Stimulated activated naive CD8-positive, alpha-beta T cell treated with anti-CD3 and anti-CD28 coated beads, Interleukin-15, Interleukin-2, amounts not matched to agents 100 ng/mL and 50 ng/mL, for 24 hours (primary cell): ENCODE measurements around the gene OPA1.
A peak's percentile ranks its signal among the peaks of the same experiment; 100 is the strongest.
"Not testable (repeated sequence)": the region's sequence is repeated elsewhere in the genome, so short reads cannot be mapped to it uniquely, and the experiment has no call there.

ENCODE experiments used
- H3K27ac Mint-ChIP-seq: one replicate; pipeline ENCODE4 v1.8.0; 2021; ENCODE audit warnings: mild to moderate bottlenecking, mixed read lengths
- H3K27me3 Mint-ChIP-seq: one replicate; pipeline ENCODE4 v1.8.0; 2021; ENCODE audit warnings: mixed read lengths
- H3K36me3 Mint-ChIP-seq: one replicate; pipeline ENCODE4 v1.8.0; 2021; ENCODE audit warnings: low read depth, mixed read lengths
- H3K4me1 Mint-ChIP-seq: one replicate; pipeline ENCODE4 v1.8.0; 2021; ENCODE audit warnings: low read depth, mixed read lengths
- H3K4me3 Mint-ChIP-seq: one replicate; pipeline ENCODE4 v1.8.0; 2021; ENCODE audit warnings: mild to moderate bottlenecking, mixed read lengths
- H3K9me3 Mint-ChIP-seq: one replicate; pipeline ENCODE4 v1.8.0; 2021; ENCODE audit warnings: mixed read lengths

OPA1 gene

DNA sequence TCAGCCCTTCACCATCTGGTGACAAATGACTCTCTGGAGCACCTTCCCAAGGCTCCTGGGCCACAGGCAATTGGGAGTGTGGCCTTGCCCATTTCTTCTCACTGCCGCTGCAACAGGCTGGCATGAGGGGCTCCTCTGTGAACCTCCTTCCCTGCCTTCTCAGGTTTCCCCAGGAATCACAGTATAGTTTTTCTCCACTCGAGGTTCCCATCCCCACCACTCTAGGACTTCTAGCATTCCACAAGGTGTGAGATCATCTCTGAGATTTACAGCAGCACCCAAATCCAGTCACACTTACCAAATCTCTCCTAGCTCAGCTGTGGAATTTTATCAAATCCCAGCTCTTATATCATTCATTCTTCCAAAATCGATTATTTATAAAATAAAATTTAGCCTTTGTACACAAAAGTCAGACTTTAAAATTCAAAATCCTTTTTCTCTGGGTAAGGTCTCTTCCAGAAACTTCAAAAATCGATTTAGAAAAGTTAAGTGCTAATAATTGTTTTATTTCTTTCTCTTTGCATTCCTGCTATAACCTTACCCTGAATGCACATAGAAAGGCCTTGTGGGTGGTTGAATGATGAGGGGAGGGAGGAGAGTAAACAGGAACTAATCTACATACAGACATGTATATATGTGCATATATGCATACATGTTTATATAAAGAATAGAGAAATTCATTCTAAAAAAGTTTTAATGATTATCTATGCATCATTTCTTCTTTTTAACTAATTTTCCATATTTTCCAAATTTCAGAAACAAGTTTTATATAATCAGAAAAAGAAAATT, 19.4 kb upstream of the OPA1 start:
- Mint-ChIP-seq H3K27ac (no peak overlapping the region), H3K4me1 (no peaks in the 10 kb centered on the region), H3K4me3 (no peak overlapping the region), H3K9me3 (no peaks in the 10 kb centered on the region), H3K36me3 (no peaks in the 10 kb centered on the region), H3K27me3 (no peaks in the 10 kb centered on the region)

DNA sequence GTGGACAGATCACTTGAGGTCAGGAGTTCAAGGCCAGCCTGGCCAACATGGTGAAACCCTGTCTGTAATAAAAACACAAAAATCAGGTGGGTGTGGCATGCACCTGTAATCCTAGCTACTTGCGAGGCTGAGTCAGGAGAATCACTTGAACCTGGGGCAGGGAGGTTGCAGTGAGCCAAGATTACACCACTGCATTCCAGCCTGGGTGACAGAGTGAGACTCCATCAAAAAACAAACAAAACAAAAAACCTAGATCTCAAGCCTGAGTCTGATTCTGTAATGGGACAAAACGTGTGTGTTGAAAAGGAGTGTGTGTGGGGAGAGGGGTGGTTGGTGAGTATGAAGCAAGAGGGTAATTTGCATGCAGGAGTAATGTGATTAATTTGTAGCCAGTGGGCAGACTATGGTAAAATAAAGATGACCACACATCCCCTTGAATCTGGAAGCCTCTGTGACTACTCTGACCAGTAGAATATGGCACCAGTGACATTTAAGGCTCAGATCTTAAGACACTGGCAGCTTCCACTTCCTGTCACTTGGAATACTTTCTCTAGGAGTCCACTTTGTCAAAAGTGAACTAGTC, 18.4 kb upstream of the OPA1 start:
- no peak overlapping the region for H3K27ac Mint-ChIP-seq
- H3K4me3 Mint-ChIP-seq, result no peak overlapping the region
- no peaks in the 10 kb centered on the region for H3K27me3 Mint-ChIP-seq
- no peaks in the 10 kb centered on the region for H3K4me1 Mint-ChIP-seq
- no peaks in the 10 kb centered on the region for H3K9me3 Mint-ChIP-seq
- H3K36me3 Mint-ChIP-seq, result no peaks in the 10 kb centered on the region

DNA sequence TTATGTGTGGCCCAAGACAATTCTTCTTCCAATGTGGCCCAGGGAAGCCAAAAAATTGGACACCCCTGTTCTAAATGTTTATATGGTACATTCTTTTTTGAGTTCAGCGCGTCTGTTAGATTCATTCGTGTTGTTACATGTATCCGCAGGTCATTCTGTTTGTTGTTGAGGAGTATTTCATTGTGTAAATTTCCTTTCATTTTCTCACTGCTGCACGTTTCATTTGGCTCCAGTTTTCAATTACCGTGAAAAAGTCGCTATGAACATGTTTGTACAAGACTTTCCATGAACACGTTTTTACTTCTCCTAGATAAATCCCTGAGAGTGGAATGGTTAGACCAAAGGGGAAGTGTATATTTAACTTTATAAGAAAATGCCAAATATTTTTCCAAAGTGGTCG, 7.5 kb upstream of the OPA1 start:
- Mint-ChIP-seq H3K27ac (no peak overlapping the region), H3K27me3 (no peaks in the 10 kb centered on the region), H3K36me3 (no peaks in the 10 kb centered on the region), H3K4me3 (no peak overlapping the region), H3K4me1 (no peaks in the 10 kb centered on the region), H3K9me3 (no peaks in the 10 kb centered on the region)

DNA sequence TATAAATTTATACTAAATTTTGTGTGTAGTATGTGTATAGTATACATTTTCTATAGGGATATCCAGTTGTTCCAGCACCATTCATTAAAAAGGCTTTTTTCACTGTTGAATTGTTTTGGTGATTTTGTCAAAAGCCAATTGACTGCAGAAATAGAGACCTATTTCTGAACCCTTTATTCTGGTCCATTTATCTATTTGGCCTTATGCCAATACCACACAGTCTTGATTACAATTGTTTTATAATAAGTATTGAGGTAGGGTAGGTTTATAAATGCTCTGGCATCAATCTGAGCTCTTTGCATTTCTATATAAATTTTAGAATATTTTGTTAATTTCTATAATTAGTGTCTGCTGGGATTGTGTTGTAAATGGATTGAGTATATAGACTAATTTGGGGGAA, 6.5 kb upstream of the OPA1 start:
- Mint-ChIP-seq H3K4me3 (no peak overlapping the region), H3K27me3 (no peaks in the 10 kb centered on the region), H3K9me3 (no peaks in the 10 kb centered on the region), H3K27ac (no peak overlapping the region), H3K4me1 (peaks cover under 1% of the 10 kb centered on the region), H3K36me3 (no peaks in the 10 kb centered on the region)

DNA sequence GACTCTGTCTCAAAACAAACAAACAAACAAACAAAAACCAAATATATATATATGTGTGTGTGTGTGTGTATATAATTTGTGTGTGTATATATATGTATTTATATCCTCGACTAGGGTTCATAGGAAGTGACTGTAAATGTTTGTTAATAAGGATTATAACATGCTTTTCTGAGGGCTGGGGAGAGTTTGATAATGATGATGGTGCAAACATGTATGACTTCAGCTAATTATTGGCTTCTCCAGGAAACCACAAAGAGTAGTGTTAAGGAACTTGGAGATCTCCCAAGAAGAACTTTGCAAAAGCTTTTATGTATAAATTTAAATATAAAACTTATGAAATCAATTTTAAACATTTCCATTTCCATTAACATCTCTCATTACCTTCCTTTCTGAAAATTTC, 3.9 kb upstream of the OPA1 start:
- Mint-ChIP-seq H3K4me1 (peaks cover 22% of the 10 kb centered on the region), H3K27me3 (no peaks in the 10 kb centered on the region), H3K4me3 (no peak overlapping the region), H3K36me3 (peaks cover 5% of the 10 kb centered on the region), H3K9me3 (no peaks in the 10 kb centered on the region), H3K27ac (no peak overlapping the region)

DNA sequence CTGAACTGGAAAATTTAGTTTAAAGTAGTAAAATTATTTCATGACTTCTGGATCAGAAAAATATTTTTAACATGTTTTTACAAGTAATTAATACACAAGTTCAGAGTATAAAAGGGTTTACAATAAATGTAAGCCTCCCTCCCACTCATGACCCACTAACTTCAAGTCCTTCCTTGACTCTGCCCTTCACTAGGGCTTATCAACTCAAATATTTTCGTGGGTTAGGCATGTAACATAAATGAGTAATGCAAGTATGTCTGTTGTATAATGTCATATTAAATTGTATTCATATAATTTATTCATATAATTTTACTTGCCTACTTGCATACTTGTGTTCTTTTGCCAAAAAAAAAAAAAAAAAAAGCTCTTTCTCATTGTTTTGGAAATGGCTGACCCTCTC, 3.4 kb upstream of the OPA1 start:
- Mint-ChIP-seq H3K4me3 (no peak overlapping the region), H3K27me3 (no peaks in the 10 kb centered on the region), H3K27ac (no peak overlapping the region), H3K4me1 (peaks cover 26% of the 10 kb centered on the region), H3K36me3 (peaks cover 5% of the 10 kb centered on the region), H3K9me3 (no peaks in the 10 kb centered on the region)

DNA sequence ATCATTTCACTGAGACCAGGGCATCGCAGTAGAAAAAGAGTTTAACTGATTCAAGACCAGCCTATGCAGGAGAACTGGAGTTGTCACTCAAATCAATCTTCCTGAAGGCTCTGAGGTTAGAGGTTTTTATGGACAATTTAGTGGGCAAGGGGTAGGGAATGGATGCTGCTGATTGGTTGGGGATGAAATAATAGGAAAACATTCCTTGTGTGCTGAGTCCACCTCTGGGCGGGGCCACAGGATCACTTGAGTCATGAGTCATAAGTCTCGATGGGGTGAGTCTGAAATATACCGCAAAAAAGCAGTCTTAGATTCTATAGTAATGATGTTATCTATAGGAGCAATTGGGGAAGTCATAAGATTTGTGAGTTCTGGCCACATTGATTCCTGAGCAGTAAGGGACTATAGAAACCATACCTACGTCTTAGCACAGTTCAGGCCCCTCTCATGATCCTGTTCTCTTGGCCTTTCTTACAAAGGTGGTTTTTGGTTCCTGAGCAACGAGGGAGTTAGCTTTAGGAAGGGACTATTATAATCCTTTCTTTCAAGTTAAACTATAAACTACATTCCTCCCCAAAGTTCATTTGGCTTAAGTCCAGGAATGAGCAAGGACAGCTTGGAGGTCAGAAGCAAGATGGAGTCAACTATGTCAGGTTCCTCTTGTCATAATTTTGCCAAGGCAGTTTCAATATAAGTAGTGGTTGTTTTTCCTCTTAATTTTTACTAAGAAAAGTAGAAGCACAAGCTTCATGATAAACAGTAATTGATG, 2.7 kb upstream of the OPA1 start:
- Mint-ChIP-seq H3K9me3 (no peaks in the 10 kb centered on the region), H3K4me3 (no peak overlapping the region)

DNA sequence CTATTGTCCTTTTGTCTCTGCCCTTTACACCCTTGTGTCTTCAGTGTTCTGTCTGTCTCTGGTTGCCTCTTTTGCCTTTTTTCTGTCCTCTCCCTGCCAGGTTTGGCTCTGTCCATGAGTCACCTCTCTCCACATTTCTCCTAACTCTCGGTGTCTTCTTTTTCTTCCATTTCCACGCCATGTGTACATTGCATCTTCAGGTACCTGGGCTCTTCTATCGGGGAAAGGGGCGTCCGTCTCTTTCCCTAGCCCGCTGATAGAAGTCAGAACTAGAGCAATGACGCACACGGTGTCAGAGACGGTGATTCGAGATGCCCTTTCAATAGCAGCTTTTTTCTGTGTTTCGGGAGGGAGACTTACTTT, 641 bp downstream of the OPA1 start:
- Mint-ChIP-seq H3K36me3 (peaks cover 33% of the 10 kb centered on the region), H3K27me3 (no peaks in the 10 kb centered on the region), H3K4me3 (peak overlapping the region; percentile 100), H3K4me1 (peaks cover 61% of the 10 kb centered on the region), H3K27ac (peak overlapping the region; percentile 100), H3K9me3 (no peaks in the 10 kb centered on the region)

More for the DNA sequence above, 2.7 kb upstream of the OPA1 start:
- H3K36me3 Mint-ChIP-seq, result peaks cover 6% of the 10 kb centered on the region
- H3K27me3 Mint-ChIP-seq, result no peaks in the 10 kb centered on the region
- no peak overlapping the region for H3K27ac Mint-ChIP-seq
- peaks cover 33% of the 10 kb centered on the region for H3K4me1 Mint-ChIP-seq

DNA sequence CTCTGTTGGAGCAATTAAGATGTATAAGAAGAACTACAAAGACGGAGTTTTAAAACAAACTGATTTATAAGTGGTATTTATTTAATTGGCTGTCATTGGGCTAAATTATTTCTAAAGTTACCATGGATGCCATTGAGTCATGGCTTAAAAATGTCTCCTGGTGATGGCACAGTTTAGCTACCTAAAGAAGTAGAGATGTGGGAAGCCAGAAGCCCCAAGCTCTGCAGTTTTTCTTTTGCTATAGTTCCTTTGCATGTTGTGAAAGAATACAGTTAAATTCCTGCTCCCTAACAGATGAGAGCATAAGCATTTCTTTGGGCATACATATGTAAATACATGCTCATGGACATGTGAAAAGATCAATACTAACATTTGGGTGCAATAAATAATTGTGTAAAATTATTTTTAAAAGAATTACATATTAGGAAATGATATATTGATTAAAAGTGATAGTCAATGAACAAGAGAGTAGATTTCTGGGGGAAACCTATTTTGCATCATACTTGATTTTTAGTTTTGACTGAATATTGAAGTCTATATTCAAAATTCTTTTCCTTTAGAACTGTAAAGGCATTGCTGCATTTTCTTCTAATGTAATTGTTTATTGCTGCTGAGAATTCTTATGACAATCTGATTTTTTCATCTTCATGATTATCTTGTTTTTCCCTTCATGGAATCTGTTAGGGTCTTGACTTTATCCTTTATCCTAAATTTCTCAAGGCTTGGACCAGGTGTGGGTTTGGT, 2.1 kb downstream of the OPA1 start:
- peaks cover 76% of the 10 kb centered on the region for H3K4me1 Mint-ChIP-seq
- peaks cover 47% of the 10 kb centered on the region for H3K36me3 Mint-ChIP-seq
- H3K27ac Mint-ChIP-seq, result peak overlapping the region; percentile 45
- no peaks in the 10 kb centered on the region for H3K27me3 Mint-ChIP-seq
- H3K4me3 Mint-ChIP-seq, result peak overlapping the region; percentile 100
- no peaks in the 10 kb centered on the region for H3K9me3 Mint-ChIP-seq

DNA sequence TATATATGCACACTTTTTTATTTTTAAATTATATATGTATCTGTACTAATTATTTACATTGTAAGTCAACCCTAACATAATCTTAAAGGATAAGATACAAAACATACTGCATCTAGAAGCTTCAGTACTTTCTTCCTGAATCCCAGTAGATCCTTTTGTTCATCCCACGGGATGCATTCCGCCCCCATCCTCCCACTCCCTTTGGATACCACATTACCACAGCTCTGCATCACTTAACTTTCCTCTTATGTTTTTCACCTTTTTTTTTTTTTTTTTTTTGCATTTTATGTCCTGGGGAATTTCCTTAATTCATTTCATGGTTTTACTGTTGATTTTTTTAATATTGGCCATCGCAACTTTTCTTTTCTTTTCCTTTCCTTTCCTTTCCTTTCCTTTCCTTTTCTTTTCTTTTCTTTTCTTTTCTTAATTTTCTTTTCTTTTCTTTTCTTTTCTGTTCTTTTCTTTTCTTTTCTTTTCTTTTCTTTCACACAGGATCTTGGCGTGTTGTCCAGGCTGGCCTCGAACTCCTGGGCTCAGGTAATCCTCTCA, 3.0 kb downstream of the OPA1 start:
- H3K36me3 Mint-ChIP-seq, result peaks cover 55% of the 10 kb centered on the region
- H3K4me1 Mint-ChIP-seq, result peaks cover 82% of the 10 kb centered on the region
- no peak overlapping the region for H3K27ac Mint-ChIP-seq
- peak overlapping the region; percentile 66 for H3K4me3 Mint-ChIP-seq
- no peaks in the 10 kb centered on the region for H3K27me3 Mint-ChIP-seq
- no peaks in the 10 kb centered on the region for H3K9me3 Mint-ChIP-seq

DNA sequence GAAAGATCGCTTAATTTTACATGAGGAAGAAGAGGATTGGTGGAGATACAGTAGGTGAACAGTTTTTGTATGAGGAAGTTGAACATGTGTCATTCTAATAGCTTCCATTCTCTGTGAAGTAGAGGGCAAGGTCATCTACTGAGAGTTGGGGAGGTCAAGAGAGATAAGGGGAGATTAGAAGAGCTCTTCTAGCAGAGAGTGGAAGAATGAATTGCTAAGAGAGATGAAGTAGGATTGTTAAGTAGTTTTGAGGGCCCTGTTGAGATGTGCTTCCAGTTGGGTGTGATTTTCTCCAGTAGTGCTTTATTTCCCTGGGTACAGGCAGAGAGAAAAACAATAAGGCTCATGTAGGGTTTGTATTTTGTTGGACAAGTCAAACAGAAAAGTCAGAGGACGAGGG, 5.2 kb downstream of the OPA1 start:
- peaks cover 77% of the 10 kb centered on the region for H3K4me1 Mint-ChIP-seq
- H3K4me3 Mint-ChIP-seq, result no peak overlapping the region
- H3K36me3 Mint-ChIP-seq, result peaks cover 68% of the 10 kb centered on the region
- no peaks in the 10 kb centered on the region for H3K27me3 Mint-ChIP-seq
- no peaks in the 10 kb centered on the region for H3K9me3 Mint-ChIP-seq
- no peak overlapping the region for H3K27ac Mint-ChIP-seq

DNA sequence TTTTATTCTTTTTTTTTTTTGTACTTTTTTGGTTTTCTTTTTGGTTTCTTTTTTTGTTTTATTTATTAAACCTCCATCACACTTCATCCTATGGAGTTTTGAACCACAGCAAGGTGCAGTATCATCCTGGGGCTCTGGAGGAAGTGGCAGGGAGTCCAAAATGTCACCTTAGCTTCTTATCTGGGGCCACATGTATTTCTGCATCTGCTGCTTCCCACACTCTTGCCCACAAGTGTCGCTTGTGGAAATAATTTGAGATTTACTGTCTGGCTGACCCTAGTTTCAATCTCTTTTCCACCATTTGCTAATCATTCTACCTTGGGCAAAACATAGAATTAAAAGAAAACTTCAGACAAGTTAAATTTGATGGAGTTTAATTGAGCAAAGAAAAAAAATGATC, 6.4 kb downstream of the OPA1 start:
- peak overlapping the region; percentile 34 for H3K27ac Mint-ChIP-seq
- no peaks in the 10 kb centered on the region for H3K9me3 Mint-ChIP-seq
- H3K4me3 Mint-ChIP-seq, result no peak overlapping the region
- peaks cover 68% of the 10 kb centered on the region for H3K4me1 Mint-ChIP-seq
- no peaks in the 10 kb centered on the region for H3K27me3 Mint-ChIP-seq
- peaks cover 63% of the 10 kb centered on the region for H3K36me3 Mint-ChIP-seq

DNA sequence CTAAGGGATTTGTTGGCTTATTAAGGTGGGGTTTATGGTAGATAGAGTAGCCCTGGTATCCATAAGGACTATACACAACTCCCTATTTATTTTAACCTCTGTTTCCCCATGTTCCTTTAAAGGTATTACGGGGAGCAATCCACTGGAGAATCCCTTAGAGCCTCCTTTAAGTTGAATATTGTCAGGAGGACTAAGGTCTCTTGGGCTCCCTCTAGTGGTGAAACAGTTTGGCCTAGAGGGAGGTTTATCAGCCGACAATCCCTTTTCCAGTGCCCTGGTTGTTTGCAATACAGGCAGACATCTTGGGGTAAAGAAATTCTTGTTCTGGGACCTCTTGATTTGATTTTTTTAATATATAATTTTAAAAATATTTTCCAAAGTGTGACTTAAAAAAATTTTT, 12.9 kb downstream of the OPA1 start:
- Mint-ChIP-seq H3K27me3 (no peaks in the 10 kb centered on the region), H3K36me3 (peaks cover 41% of the 10 kb centered on the region), H3K9me3 (peaks cover 12% of the 10 kb centered on the region), H3K27ac (no peak overlapping the region), H3K4me3 (no peak overlapping the region), H3K4me1 (peaks cover 40% of the 10 kb centered on the region)

DNA sequence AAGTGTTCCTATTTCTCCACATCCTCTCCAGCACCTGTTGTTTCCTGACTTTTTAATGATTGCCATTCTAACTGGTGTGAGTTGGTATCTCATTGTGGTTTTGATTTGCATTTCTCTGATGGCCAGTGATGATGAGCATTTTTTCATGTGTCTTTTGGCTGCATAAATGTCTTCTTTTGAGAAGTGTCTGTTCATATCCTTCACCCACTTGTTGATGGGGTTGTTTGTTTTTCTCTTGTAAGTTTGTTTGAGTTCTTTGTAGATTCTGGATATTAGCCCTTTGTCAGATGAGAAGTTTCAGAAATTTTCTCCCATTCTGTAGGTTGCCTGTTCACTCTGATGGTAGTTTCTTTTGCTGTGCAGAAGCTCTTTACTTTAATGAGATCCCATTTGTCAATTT, 13.9 kb downstream of the OPA1 start:
- H3K4me3 Mint-ChIP-seq, H3K27me3 Mint-ChIP-seq, H3K27ac Mint-ChIP-seq: not testable (repeated sequence)
- Mint-ChIP-seq H3K4me1 (peaks cover 41% of the 10 kb centered on the region), H3K9me3 (peaks cover 12% of the 10 kb centered on the region), H3K36me3 (peaks cover 42% of the 10 kb centered on the region)

DNA sequence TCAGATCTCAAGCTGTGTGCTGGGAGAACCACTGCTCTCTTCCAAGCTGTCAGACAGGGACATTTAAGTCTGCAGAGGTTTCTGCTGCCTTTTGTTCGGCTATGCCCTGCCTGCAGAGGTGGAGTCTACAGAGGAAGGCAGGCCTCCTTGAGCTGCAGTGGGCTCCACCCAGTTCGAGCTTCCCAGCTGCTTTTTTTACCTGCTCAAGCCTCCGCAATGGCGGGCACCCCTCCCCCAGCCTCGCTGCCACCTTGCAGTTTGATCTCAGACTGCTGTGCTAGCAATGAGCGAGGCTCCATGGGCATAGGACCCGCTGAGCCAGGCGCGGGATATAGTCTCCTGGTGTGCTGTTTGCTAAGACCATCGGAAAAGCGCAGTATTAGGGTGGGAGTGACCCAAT, 17.5 kb downstream of the OPA1 start:
- Mint-ChIP-seq H3K9me3 (peaks cover 17% of the 10 kb centered on the region), H3K4me1 (peaks cover 59% of the 10 kb centered on the region), H3K36me3 (peaks cover 67% of the 10 kb centered on the region)
- H3K27ac Mint-ChIP-seq, H3K27me3 Mint-ChIP-seq, H3K4me3 Mint-ChIP-seq: not testable (repeated sequence)
